H1 (cell line): ENCODE results near the gene OBP2B. TPM values are rescaled to one million over a fixed set of nuclear protein-coding genes. Genes with fewer than 3 reads are reported as not detected.

Experiments used
- ATF2 ChIP-seq: IDR thresholded peaks from 2 replicates; pipeline ENCODE4 v1.6.1; 2012; ENCODE audit warnings: low read length, inconsistent platforms
- CTCF ChIP-seq, 3 experiments: IDR thresholded peaks; 1 replicate in 2 of 3; 2 replicates in 1 of 3; pipeline versions ENCODE4 v1.5.1 to v1.6.1; 2011; ENCODE audit warnings: low read length in 3 of 3, mild to moderate bottlenecking in 3 of 3, inconsistent platforms in 2 of 3, low read depth in 1 of 3, moderate library complexity in 1 of 3; ENCODE audit not compliant: insufficient read depth in 1 of 3; ENCODE audit errors: control extremely low read depth in 1 of 3
- EP300 ChIP-seq, 2 experiments: IDR thresholded peaks; 1 replicate in 1 of 2; 2 replicates in 1 of 2; pipeline ENCODE4 v1.6.1; 2011 to 2012; ENCODE audit warnings: low read depth in 2 of 2, low read length in 2 of 2, mild to moderate bottlenecking in 2 of 2, borderline replicate concordance in 1 of 2, inconsistent platforms in 1 of 2, moderate library complexity in 1 of 2
- GABPA ChIP-seq: IDR thresholded peaks from 2 replicates; pipeline ENCODE4 v1.6.1; 2011; ENCODE audit warnings: mild to moderate bottlenecking, low read length, moderate library complexity, borderline replicate concordance; ENCODE audit not compliant: insufficient read depth
- KDM1A ChIP-seq: fragments of 200-600, 300-600 bp; sonication (generic); IDR thresholded peaks from 2 replicates; pipeline ENCODE4 v1.7.1; 2016; ENCODE audit warnings: mild to moderate bottlenecking, low read length, borderline replicate concordance
- KDM4A ChIP-seq: IDR thresholded peaks from one replicate; pipeline ENCODE4 v1.7.1; 2012; ENCODE audit warnings: low read depth, mild to moderate bottlenecking, moderate library complexity, low read length, inconsistent platforms; ENCODE audit not compliant: severe bottlenecking
- KDM5A ChIP-seq: fragments of 200-600 bp; IDR thresholded peaks from 2 replicates; pipeline ENCODE4 v1.7.1; 2012; ENCODE audit warnings: mild to moderate bottlenecking, low read length, inconsistent platforms, mixed read lengths
- NANOG ChIP-seq: IDR thresholded peaks from 2 replicates; pipeline ENCODE4 v1.6.1; 2011; ENCODE audit warnings: low read length, low read depth, mild to moderate bottlenecking, inconsistent platforms; ENCODE audit not compliant: insufficient read depth, poor library complexity, severe bottlenecking
- TEAD4 ChIP-seq: IDR thresholded peaks from 2 replicates; pipeline ENCODE4 v1.6.1; 2012; ENCODE audit warnings: low read depth, low read length, inconsistent platforms, mixed read lengths
- polyA plus RNA-seq, 7 experiments: library from polyadenylated mRNA; depleted of rRNA in 3 of 7; stranded (reverse) in 5 of 7; unstranded in 2 of 7; fragments of >200 nt in 5 of 7; fragments of 200-250 nt in 2 of 7; gene quantifications; 1 replicate in 5 of 7; 2 replicates in 1 of 7; 4 replicates in 1 of 7; pipeline versions ENCODE4 v1.2.1 to v1.2.3, GENCODE V29; 2011 to 2013; ENCODE audit warnings: missing spikeins in 2 of 7, mixed read lengths in 2 of 7
- total RNA-seq: library from RNA; stranded (reverse); fragmentation: NEBNext Ultra II Directional; extraction: Animal tissue kit (Norgen Biotek cat#: 25700); gene quantifications from 2 replicates; pipeline ENCODE4 v1.2.1, GENCODE V29; 2021

OBP2B gene
- total and polyA plus RNA-seq, 2 of the 8 experiments (the other 6 are each of a cell fraction or from before 2014, with no cell fraction given): not detected

GRCh38 chr9:133238851-133239532 is 29.9 kb upstream of the OBP2B start (continued):
- peak; percentile 78; the same call in 1 of the 2 replicates for TF ChIP-seq ATF2
- peak; percentile 85 to 99 (median 97) for TF ChIP-seq CTCF (IDR thresholded peaks at IDR 0.05; ENCODE audit: control extremely low read depth in 1 of 3, insufficient read depth in 1 of 3, low read depth in 1 of 3, low read length in 3 of 3)
- no peak for TF ChIP-seq KDM5A
- peak; percentile 74; the same call in 1 of the 2 replicates for TF ChIP-seq KDM1A
- peak; percentile 83 for TF ChIP-seq KDM4A
- TF ChIP-seq EP300 (IDR thresholded peaks at IDR 0.05; ENCODE audit: borderline replicate concordance in 1 of 2, low read depth in 2 of 2, low read length in 2 of 2): 0 out of 3 replicates have a peak, but pooled peaks of 1 of the 2 experiments have one; percentile 39
- peak; percentile 17; the same call in 1 of the 2 replicates for TF ChIP-seq GABPA
- TF ChIP-seq TEAD4: peak; percentile 85
- TF ChIP-seq NANOG: peak; percentile 66
